ENCODE measurements around the gene DUSP8.

Gene DUSP8

DNA sequence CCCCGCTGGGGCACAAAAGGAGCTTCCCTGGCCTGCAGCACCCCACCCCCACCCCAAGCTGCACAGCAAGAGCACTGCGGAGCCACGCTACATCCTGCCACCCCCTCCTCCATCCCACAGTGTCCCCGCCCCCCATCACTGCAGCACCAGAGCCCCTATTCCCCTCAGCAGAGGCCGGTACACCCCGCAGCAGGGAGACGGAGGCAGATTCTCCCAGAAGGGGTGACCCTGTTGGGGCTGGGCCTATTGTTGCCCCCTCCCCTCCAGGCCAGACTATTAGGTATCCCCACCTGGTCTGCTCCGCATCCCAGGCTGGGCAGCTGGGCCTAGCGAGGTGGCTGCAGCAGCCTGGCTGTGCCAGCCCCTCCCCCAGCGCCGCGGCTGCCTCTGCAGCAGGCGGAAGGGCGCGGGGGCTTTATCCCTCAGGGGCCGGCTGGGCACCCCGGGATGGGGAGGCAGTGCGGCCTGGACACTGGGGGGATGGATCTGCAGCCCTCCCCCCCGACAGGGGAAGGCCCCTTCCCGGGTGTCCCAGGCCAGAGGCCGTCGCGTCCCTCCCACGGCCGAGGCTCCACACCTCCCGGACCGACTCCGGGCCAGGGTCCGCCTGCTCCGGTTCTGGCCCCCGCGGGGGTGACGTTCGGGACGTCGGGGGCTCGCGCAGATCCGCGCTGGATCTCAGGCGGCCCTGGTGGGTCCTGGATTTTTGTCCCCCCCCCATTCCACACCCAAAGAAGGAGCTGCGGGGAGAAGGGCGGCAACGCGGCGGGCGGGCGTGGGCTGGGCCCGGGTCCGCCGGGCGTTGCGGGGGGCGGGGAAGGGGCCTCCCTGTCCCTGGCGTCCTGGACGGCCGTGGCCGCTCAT, 943 bp downstream of the DUSP8 start:
- POLR2A ChIA-PET, result interaction anchor here (0.6 kb wide), 1 partner anchor 13 kb away, joined by 4 read pairs; no protein-coding TSS in a partner anchor
- no peaks in the 10 kb centered on the region for H3K9me3 ChIP-seq (ENCODE audit: control insufficient read depth, insufficient read depth, low read depth, low read length)
- no peak overlapping the region; the same call in 1 of the 2 replicates for H3K27ac ChIP-seq (ENCODE audit: extremely low read depth, low read depth, low read length)
- H3K4me3 ChIP-seq (ENCODE audit: low read depth, low read length), result peak overlapping the region; percentile 75
- H3K36me3 ChIP-seq (ENCODE audit: control insufficient read depth in 2 of 2, insufficient read depth in 1 of 2, low read length in 2 of 2), result peaks cover 0 to 6% of the 10 kb centered on the region in 2 experiments; a peak in 1 of 3 replicates
- CTCF ChIA-PET, result interaction anchor here (1.3 kb wide), 1 partner anchor 24 kb away, joined by 4 read pairs; no protein-coding TSS in a partner anchor
- no peaks in the 10 kb centered on the region; the same call in 1 of the 2 replicates for H3K4me1 ChIP-seq (ENCODE audit: control insufficient read depth, insufficient read depth, low read length)
- TF ChIP-seq, protein P1, sequence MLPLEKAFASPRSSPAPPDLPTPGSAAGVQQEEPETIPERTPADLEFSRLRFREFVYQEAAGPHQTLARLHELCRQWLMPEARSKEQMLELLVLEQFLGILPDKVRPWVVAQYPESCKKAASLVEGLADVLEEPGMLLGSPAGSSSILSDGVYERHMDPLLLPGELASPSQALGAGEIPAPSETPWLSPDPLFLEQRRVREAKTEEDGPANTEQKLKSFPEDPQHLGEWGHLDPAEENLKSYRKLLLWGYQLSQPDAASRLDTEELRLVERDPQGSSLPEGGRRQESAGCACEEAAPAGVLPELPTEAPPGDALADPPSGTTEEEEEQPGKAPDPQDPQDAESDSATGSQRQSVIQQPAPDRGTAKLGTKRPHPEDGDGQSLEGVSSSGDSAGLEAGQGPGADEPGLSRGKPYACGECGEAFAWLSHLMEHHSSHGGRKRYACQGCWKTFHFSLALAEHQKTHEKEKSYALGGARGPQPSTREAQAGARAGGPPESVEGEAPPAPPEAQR (tag by site-specific recombination; IDR thresholded peaks at IDR 0.05), result no peak
- TF ChIP-seq ZNF391 (tag by site-specific recombination; IDR thresholded peaks at IDR 0.05; ENCODE audit: borderline replicate concordance, low read depth) (no peak), ZNF302 (tag by site-specific recombination; IDR thresholded peaks at IDR 0.05; ENCODE audit: low read depth) (no peak), YY2 (tag by site-specific recombination; IDR thresholded peaks at IDR 0.05) (no peak), ZEB2 (tag by site-specific recombination; IDR thresholded peaks at IDR 0.05) (no peak), ZNF266 (tag by site-specific recombination; IDR thresholded peaks at IDR 0.05; ENCODE audit: low read depth) (no peak), ZNF24 (tag by site-specific recombination; IDR thresholded peaks at IDR 0.05) (no peak), ZNF214 (tag by site-specific recombination; IDR thresholded peaks at IDR 0.05; ENCODE audit: borderline replicate concordance) (no peak), ZNF341 (tag by site-specific recombination; IDR thresholded peaks at IDR 0.05; ENCODE audit: low read depth) (peak; percentile 96), ZNF416 (tag by site-specific recombination; IDR thresholded peaks at IDR 0.05) (no peak), ZNF175 (tag by site-specific recombination; IDR thresholded peaks at IDR 0.05) (no peak), ZNF394 (tag by site-specific recombination; IDR thresholded peaks at IDR 0.05; ENCODE audit: borderline replicate concordance) (no peak), MZF1 (tag by site-specific recombination; IDR thresholded peaks at IDR 0.05; ENCODE audit: borderline replicate concordance) (no peak), ZNF514 (tag by site-specific recombination; IDR thresholded peaks at IDR 0.05) (no peak), ZNF16 (tag by site-specific recombination; IDR thresholded peaks at IDR 0.05; ENCODE audit: low read depth) (no peak), ZNF792 (tag by site-specific recombination; IDR thresholded peaks at IDR 0.05) (no peak), ZNF776 (tag by site-specific recombination; IDR thresholded peaks at IDR 0.05; ENCODE audit: borderline replicate concordance) (no peak), ZNF658 (tag by site-specific recombination; IDR thresholded peaks at IDR 0.05) (no peak), HOXC10 (CRISPR knock-in tag; IDR thresholded peaks at IDR 0.05) (no peak), ZNF112 (tag by site-specific recombination; IDR thresholded peaks at IDR 0.05) (no peak), ZNF248 (tag by site-specific recombination; IDR thresholded peaks at IDR 0.05) (no peak)
- TF ChIP-seq, protein P2, sequence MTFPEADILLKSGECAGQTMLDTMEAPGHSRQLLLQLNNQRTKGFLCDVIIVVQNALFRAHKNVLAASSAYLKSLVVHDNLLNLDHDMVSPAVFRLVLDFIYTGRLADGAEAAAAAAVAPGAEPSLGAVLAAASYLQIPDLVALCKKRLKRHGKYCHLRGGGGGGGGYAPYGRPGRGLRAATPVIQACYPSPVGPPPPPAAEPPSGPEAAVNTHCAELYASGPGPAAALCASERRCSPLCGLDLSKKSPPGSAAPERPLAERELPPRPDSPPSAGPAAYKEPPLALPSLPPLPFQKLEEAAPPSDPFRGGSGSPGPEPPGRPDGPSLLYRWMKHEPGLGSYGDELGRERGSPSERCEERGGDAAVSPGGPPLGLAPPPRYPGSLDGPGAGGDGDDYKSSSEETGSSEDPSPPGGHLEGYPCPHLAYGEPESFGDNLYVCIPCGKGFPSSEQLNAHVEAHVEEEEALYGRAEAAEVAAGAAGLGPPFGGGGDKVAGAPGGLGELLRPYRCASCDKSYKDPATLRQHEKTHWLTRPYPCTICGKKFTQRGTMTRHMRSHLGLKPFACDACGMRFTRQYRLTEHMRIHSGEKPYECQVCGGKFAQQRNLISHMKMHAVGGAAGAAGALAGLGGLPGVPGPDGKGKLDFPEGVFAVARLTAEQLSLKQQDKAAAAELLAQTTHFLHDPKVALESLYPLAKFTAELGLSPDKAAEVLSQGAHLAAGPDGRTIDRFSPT (tag by site-specific recombination; IDR thresholded peaks at IDR 0.05), result no peak
- TF ChIP-seq, protein P3, sequence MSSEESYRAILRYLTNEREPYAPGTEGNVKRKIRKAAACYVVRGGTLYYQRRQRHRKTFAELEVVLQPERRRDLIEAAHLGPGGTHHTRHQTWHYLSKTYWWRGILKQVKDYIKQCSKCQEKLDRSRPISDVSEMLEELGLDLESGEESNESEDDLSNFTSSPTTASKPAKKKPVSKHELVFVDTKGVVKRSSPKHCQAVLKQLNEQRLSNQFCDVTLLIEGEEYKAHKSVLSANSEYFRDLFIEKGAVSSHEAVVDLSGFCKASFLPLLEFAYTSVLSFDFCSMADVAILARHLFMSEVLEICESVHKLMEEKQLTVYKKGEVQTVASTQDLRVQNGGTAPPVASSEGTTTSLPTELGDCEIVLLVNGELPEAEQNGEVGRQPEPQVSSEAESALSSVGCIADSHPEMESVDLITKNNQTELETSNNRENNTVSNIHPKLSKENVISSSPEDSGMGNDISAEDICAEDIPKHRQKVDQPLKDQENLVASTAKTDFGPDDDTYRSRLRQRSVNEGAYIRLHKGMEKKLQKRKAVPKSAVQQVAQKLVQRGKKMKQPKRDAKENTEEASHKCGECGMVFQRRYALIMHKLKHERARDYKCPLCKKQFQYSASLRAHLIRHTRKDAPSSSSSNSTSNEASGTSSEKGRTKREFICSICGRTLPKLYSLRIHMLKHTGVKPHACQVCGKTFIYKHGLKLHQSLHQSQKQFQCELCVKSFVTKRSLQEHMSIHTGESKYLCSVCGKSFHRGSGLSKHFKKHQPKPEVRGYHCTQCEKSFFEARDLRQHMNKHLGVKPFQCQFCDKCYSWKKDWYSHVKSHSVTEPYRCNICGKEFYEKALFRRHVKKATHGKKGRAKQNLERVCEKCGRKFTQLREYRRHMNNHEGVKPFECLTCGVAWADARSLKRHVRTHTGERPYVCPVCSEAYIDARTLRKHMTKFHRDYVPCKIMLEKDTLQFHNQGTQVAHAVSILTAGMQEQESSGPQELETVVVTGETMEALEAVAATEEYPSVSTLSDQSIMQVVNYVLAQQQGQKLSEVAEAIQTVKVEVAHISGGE (tag by site-specific recombination; conservative IDR thresholded peaks at IDR 0.05; ENCODE audit: low read depth), result no peak
- TF ChIP-seq, protein P4, sequence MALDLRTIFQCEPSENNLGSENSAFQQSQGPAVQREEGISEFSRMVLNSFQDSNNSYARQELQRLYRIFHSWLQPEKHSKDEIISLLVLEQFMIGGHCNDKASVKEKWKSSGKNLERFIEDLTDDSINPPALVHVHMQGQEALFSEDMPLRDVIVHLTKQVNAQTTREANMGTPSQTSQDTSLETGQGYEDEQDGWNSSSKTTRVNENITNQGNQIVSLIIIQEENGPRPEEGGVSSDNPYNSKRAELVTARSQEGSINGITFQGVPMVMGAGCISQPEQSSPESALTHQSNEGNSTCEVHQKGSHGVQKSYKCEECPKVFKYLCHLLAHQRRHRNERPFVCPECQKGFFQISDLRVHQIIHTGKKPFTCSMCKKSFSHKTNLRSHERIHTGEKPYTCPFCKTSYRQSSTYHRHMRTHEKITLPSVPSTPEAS (tag by site-specific recombination; IDR thresholded peaks at IDR 0.05), result no peak
- TF ChIP-seq, protein P5, sequence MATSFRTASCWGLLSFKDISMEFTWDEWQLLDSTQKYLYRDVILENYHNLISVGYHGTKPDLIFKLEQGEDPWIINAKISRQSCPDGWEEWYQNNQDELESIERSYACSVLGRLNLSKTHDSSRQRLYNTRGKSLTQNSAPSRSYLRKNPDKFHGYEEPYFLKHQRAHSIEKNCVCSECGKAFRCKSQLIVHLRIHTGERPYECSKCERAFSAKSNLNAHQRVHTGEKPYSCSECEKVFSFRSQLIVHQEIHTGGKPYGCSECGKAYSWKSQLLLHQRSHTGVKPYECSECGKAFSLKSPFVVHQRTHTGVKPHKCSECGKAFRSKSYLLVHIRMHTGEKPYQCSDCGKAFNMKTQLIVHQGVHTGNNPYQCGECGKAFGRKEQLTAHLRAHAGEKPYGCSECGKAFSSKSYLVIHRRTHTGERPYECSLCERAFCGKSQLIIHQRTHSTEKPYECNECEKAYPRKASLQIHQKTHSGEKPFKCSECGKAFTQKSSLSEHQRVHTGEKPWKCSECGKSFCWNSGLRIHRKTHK (tag by site-specific recombination; IDR thresholded peaks at IDR 0.05), result no peak
- TF ChIP-seq, protein P6, sequence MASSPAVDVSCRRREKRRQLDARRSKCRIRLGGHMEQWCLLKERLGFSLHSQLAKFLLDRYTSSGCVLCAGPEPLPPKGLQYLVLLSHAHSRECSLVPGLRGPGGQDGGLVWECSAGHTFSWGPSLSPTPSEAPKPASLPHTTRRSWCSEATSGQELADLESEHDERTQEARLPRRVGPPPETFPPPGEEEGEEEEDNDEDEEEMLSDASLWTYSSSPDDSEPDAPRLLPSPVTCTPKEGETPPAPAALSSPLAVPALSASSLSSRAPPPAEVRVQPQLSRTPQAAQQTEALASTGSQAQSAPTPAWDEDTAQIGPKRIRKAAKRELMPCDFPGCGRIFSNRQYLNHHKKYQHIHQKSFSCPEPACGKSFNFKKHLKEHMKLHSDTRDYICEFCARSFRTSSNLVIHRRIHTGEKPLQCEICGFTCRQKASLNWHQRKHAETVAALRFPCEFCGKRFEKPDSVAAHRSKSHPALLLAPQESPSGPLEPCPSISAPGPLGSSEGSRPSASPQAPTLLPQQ (tag by site-specific recombination; IDR thresholded peaks at IDR 0.05), result no peak
